ENCODE results near the gene PAOX. TPM values are rescaled to one million over a fixed set of nuclear protein-coding genes. Genes with fewer than 3 reads are reported as not detected.

PAOX gene
- total and polyA plus RNA-seq, 2 experiments from 2014 or later: 4.1 to 8.7 TPM

DNA sequence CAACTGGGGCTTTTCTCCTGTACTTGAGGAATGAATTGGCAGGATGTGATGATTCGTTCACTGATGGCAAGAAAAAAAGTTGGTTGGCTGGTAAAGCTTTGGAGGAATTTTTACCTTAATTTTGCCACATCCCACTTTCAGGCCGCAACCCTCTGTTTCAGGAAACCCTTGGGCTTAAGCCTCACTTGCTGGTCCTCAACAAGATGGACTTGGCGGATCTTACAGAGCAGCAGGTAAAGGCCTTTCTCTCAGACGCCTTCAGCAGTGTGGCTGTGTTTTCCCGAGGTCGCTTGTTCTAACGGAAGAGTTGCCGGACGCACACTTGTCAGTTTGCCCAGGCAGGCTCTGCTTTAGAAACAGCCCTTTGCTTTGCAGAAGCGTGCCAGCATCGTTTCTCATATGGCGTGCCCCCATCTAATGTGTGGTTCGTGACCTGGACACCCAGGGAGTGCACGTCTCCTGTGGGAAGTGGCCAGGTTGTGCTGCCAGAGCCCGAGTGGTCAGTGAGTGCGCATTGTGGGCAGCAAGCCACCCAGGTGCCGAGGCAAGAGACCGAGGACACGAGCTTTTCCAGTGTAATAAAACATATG lies 17.1 kb downstream of the PAOX start:
- Mint-ChIP-seq H3K4me3 (peak overlapping the region; percentile 95; the same call in 2 of the 3 replicates), H3K27me3 (ENCODE audit: insufficient read depth, low read depth, poor library complexity) (peaks cover 5% of the 10 kb centered on the region), H3K9me3 (no peaks in the 10 kb centered on the region), H3K27ac (no peak overlapping the region), H3K36me3 (ENCODE audit: low read depth) (peaks cover 51% of the 10 kb centered on the region), H3K4me1 (peaks cover 9% of the 10 kb centered on the region)
- peaks cover 15% of the 10 kb centered on the region for H3K36me3 ChIP-seq (ENCODE audit: insufficient read depth)
- H3F3A ChIP-seq (replicated peaks; ENCODE audit: low read depth): 0 out of 2 replicates have a peak, but pooled peaks cover 3% of the 10 kb centered on the region
- DNase-seq (ENCODE audit: low spot score) (no peak), ATAC-seq (no peak)
- H4K20me1 ChIP-seq (replicated peaks; ENCODE audit: insufficient read depth): peaks cover 13% of the 10 kb centered on the region
- no peaks in the 10 kb centered on the region for H3K27me3 ChIP-seq (ENCODE audit: insufficient read depth)
- no peak overlapping the region for H3K27ac ChIP-seq (ENCODE audit: low read depth)
- no peaks in the 10 kb centered on the region for H3K4me1 ChIP-seq (ENCODE audit: insufficient read depth)
- no peak overlapping the region for H3K4me3 ChIP-seq
- no peak overlapping the region for H2AFZ ChIP-seq
- H3K9me2 ChIP-seq (ENCODE audit: insufficient read depth): no peaks in the 10 kb centered on the region
- H3K79me2 ChIP-seq (replicated peaks; ENCODE audit: insufficient read depth): peaks cover 51% of the 10 kb centered on the region
- TF ChIP-seq, protein P1, sequence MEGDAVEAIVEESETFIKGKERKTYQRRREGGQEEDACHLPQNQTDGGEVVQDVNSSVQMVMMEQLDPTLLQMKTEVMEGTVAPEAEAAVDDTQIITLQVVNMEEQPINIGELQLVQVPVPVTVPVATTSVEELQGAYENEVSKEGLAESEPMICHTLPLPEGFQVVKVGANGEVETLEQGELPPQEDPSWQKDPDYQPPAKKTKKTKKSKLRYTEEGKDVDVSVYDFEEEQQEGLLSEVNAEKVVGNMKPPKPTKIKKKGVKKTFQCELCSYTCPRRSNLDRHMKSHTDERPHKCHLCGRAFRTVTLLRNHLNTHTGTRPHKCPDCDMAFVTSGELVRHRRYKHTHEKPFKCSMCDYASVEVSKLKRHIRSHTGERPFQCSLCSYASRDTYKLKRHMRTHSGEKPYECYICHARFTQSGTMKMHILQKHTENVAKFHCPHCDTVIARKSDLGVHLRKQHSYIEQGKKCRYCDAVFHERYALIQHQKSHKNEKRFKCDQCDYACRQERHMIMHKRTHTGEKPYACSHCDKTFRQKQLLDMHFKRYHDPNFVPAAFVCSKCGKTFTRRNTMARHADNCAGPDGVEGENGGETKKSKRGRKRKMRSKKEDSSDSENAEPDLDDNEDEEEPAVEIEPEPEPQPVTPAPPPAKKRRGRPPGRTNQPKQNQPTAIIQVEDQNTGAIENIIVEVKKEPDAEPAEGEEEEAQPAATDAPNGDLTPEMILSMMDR (conservative IDR thresholded peaks at IDR 0.05; ENCODE audit: low read depth in 2 of 2): no peak
- no peak overlapping the region for H3K4me2 ChIP-seq

DNA sequence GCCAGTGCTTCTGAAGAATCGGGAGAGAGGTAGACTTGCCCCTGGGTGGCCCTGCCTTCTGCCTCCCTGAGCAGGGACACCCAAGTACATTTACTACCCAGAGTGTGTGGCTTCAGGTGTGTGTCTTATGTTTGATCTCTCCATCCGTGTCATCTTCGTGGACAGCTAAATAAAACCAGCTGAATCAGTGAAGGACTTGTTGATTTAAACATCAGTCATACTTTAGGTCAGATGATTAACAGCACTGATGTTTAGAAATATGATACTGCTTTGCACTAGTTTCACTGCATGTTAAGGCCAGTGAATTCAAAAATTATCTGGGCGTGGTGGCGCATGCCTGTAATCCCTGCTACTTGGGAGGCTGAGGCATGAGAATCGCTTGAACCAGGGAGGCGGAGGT lies 18.9 kb downstream of the PAOX start:
- H3K27ac ChIP-seq (ENCODE audit: low read depth): no peak overlapping the region
- peaks cover 15% of the 10 kb centered on the region for H3K36me3 ChIP-seq (ENCODE audit: insufficient read depth)
- peaks cover 51% of the 10 kb centered on the region for H3K79me2 ChIP-seq (replicated peaks; ENCODE audit: insufficient read depth)
- 0 out of 2 replicates have a peak, but pooled peaks cover 3% of the 10 kb centered on the region for H3F3A ChIP-seq (replicated peaks; ENCODE audit: low read depth)
- H3K27ac Mint-ChIP-seq: no peak overlapping the region
- peaks cover 9% of the 10 kb centered on the region for H3K4me1 Mint-ChIP-seq
- no peak overlapping the region for H3K4me2 ChIP-seq
- H3K9me3 Mint-ChIP-seq: no peaks in the 10 kb centered on the region
- H3K27me3 Mint-ChIP-seq (ENCODE audit: insufficient read depth, low read depth, poor library complexity): peaks cover 8% of the 10 kb centered on the region
- H4K20me1 ChIP-seq (replicated peaks; ENCODE audit: insufficient read depth): peaks cover 13% of the 10 kb centered on the region
- H3K4me3 ChIP-seq: no peak overlapping the region
- H2AFZ ChIP-seq: no peak overlapping the region
- no peaks in the 10 kb centered on the region for H3K9me2 ChIP-seq (ENCODE audit: insufficient read depth)
- H3K4me1 ChIP-seq (ENCODE audit: insufficient read depth): no peaks in the 10 kb centered on the region
- no peaks in the 10 kb centered on the region for H3K27me3 ChIP-seq (ENCODE audit: insufficient read depth)
- peaks cover 64% of the 10 kb centered on the region for H3K36me3 Mint-ChIP-seq (ENCODE audit: low read depth)
- H3K4me3 Mint-ChIP-seq: no peak overlapping the region
- ATAC-seq (no peak), DNase-seq (ENCODE audit: low spot score) (no peak)
- TF ChIP-seq, protein P2, sequence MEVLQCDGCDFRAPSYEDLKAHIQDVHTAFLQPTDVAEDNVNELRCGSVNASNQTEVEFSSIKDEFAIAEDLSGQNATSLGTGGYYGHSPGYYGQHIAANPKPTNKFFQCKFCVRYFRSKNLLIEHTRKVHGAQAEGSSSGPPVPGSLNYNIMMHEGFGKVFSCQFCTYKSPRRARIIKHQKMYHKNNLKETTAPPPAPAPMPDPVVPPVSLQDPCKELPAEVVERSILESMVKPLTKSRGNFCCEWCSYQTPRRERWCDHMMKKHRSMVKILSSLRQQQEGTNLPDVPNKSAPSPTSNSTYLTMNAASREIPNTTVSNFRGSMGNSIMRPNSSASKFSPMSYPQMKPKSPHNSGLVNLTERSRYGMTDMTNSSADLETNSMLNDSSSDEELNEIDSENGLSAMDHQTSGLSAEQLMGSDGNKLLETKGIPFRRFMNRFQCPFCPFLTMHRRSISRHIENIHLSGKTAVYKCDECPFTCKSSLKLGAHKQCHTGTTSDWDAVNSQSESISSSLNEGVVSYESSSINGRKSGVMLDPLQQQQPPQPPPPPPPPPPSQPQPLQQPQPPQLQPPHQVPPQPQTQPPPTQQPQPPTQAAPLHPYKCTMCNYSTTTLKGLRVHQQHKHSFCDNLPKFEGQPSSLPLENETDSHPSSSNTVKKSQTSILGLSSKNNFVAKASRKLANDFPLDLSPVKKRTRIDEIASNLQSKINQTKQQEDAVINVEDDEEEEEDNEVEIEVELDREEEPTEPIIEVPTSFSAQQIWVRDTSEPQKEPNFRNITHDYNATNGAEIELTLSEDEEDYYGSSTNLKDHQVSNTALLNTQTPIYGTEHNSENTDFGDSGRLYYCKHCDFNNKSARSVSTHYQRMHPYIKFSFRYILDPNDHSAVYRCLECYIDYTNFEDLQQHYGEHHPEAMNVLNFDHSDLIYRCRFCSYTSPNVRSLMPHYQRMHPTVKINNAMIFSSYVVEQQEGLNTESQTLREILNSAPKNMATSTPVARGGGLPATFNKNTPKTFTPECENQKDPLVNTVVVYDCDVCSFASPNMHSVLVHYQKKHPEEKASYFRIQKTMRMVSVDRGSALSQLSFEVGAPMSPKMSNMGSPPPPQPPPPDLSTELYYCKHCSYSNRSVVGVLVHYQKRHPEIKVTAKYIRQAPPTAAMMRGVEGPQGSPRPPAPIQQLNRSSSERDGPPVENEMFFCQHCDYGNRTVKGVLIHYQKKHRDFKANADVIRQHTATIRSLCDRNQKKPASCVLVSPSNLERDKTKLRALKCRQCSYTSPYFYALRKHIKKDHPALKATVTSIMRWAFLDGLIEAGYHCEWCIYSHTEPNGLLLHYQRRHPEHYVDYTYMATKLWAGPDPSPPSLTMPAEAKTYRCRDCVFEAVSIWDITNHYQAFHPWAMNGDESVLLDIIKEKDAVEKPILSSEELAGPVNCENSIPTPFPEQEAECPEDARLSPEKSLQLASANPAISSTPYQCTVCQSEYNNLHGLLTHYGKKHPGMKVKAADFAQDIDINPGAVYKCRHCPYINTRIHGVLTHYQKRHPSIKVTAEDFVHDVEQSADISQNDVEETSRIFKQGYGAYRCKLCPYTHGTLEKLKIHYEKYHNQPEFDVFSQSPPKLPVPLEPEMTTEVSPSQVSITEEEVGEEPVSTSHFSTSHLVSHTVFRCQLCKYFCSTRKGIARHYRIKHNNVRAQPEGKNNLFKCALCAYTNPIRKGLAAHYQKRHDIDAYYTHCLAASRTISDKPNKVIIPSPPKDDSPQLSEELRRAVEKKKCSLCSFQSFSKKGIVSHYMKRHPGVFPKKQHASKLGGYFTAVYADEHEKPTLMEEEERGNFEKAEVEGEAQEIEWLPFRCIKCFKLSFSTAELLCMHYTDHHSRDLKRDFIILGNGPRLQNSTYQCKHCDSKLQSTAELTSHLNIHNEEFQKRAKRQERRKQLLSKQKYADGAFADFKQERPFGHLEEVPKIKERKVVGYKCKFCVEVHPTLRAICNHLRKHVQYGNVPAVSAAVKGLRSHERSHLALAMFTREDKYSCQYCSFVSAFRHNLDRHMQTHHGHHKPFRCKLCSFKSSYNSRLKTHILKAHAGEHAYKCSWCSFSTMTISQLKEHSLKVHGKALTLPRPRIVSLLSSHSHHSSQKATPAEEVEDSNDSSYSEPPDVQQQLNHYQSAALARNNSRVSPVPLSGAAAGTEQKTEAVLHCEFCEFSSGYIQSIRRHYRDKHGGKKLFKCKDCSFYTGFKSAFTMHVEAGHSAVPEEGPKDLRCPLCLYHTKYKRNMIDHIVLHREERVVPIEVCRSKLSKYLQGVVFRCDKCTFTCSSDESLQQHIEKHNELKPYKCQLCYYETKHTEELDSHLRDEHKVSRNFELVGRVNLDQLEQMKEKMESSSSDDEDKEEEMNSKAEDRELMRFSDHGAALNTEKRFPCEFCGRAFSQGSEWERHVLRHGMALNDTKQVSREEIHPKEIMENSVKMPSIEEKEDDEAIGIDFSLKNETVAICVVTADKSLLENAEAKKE (CRISPR knock-in tag; IDR thresholded peaks at IDR 0.05): no peak
- no peak for TF ChIP-seq ZNF331 (CRISPR knock-in tag; IDR thresholded peaks at IDR 0.05; ENCODE audit: low read depth)
- TF ChIP-seq, protein P3, sequence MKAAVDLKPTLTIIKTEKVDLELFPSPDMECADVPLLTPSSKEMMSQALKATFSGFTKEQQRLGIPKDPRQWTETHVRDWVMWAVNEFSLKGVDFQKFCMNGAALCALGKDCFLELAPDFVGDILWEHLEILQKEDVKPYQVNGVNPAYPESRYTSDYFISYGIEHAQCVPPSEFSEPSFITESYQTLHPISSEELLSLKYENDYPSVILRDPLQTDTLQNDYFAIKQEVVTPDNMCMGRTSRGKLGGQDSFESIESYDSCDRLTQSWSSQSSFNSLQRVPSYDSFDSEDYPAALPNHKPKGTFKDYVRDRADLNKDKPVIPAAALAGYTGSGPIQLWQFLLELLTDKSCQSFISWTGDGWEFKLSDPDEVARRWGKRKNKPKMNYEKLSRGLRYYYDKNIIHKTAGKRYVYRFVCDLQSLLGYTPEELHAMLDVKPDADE (IDR thresholded peaks at IDR 0.05): no peak
- TF ChIP-seq, protein P4, sequence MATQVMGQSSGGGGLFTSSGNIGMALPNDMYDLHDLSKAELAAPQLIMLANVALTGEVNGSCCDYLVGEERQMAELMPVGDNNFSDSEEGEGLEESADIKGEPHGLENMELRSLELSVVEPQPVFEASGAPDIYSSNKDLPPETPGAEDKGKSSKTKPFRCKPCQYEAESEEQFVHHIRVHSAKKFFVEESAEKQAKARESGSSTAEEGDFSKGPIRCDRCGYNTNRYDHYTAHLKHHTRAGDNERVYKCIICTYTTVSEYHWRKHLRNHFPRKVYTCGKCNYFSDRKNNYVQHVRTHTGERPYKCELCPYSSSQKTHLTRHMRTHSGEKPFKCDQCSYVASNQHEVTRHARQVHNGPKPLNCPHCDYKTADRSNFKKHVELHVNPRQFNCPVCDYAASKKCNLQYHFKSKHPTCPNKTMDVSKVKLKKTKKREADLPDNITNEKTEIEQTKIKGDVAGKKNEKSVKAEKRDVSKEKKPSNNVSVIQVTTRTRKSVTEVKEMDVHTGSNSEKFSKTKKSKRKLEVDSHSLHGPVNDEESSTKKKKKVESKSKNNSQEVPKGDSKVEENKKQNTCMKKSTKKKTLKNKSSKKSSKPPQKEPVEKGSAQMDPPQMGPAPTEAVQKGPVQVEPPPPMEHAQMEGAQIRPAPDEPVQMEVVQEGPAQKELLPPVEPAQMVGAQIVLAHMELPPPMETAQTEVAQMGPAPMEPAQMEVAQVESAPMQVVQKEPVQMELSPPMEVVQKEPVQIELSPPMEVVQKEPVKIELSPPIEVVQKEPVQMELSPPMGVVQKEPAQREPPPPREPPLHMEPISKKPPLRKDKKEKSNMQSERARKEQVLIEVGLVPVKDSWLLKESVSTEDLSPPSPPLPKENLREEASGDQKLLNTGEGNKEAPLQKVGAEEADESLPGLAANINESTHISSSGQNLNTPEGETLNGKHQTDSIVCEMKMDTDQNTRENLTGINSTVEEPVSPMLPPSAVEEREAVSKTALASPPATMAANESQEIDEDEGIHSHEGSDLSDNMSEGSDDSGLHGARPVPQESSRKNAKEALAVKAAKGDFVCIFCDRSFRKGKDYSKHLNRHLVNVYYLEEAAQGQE (IDR thresholded peaks at IDR 0.05; ENCODE audit: unreplicated experiment): no peak
- no peak for TF ChIP-seq EZH2 (IDR thresholded peaks at IDR 0.05; ENCODE audit: low read depth, unreplicated experiment)

Measured in GM23338 (cell line).